ENCODE results near the gene PCDHGA1.

The PCDHGA1 gene

DNA sequence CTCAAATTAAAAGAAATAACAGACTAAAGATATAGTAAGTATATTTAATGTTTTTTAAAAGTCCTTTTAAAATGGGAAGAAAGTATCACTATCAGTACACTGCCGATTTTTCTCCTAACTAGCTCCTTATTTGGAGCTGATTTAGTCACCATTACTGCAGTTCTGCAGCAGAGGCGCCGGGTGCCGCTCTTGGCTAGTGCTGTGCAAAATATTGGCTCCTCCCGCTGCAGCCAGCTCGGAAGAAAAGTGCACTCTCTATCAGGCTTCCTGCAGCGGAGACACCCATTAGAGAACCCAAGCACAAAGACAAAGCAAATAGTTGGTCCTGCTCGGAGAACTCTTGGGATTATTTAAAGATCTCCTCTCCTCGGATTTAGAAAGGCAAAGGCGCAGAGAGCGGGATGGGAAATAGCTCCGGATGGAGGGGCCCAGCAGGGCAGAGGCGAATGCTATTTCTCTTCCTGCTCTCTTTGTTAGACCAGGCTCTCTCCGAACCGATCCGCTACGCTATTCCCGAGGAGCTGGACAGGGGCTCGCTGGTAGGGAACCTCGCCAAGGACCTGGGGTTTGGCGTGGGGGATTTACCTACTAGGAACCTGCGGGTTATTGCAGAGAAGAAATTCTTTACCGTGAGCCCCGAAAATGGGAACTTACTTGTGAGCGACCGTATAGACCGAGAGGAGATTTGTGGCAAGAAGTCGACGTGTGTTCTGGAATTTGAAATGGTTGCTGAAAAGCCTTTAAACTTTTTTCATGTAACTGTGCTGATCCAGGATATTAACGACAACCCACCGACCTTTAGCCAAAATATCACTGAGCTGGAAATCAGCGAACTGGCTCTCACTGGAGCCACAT is 39.9 kb downstream of the PCDHGA1 start, which contains the start of gene PCDHGB3:
TSS of gene PCDHGB3 (plus strand) at position 249 of the 855 bp plus-strand sequence. CDS start at position 402, 153 bp downstream.
- CTCF ChIA-PET, result interaction anchor here (0.6 to 3.3 kb wide), 28 partner anchors 10 to 222 kb away, joined by 3 to 22 read pairs (median 4); partner anchors contain the start of genes PCDHB10, PCDHGA1, PCDHGA11 and PCDHGA12
- POLR2A ChIA-PET, result no interaction called here
- Histone ChIP-seq H3K4me1 (ENCODE audit: control insufficient read depth, insufficient read depth, low read length) (no peaks in the 10 kb centered on the region), H3K4me3 (ENCODE audit: low read depth, low read length) (no peak within 1 kb of the TSS), H3K36me3 (ENCODE audit: control insufficient read depth in 2 of 2, insufficient read depth in 1 of 2, low read length in 2 of 2) (no peaks in the 10 kb centered on the region), H3K27ac (ENCODE audit: extremely low read depth, low read depth, low read length) (no peak within 1 kb of the TSS), H3K9me3 (ENCODE audit: control insufficient read depth, insufficient read depth, low read depth, low read length) (no peaks in the 10 kb centered on the region; the same call in 1 of the 2 replicates)
- no peak for TF ChIP-seq KLF8 (tag by site-specific recombination; IDR thresholded peaks at IDR 0.05)
- TF ChIP-seq ZNF580 (tag by site-specific recombination; IDR thresholded peaks at IDR 0.05), result no peak
- no peak for TF ChIP-seq ZNF138 (tag by site-specific recombination; IDR thresholded peaks at IDR 0.05; ENCODE audit: borderline replicate concordance)
- TF ChIP-seq ZNF791 (tag by site-specific recombination; IDR thresholded peaks at IDR 0.05), result no peak
- no peak for TF ChIP-seq ZNF2 (tag by site-specific recombination; IDR thresholded peaks at IDR 0.05)
- no peak for TF ChIP-seq ZBTB26 (tag by site-specific recombination; optimal IDR thresholded peaks at IDR 0.05)
- TF ChIP-seq, protein P1, sequence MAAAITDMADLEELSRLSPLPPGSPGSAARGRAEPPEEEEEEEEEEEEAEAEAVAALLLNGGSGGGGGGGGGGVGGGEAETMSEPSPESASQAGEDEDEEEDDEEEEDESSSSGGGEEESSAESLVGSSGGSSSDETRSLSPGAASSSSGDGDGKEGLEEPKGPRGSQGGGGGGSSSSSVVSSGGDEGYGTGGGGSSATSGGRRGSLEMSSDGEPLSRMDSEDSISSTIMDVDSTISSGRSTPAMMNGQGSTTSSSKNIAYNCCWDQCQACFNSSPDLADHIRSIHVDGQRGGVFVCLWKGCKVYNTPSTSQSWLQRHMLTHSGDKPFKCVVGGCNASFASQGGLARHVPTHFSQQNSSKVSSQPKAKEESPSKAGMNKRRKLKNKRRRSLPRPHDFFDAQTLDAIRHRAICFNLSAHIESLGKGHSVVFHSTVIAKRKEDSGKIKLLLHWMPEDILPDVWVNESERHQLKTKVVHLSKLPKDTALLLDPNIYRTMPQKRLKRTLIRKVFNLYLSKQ (tag by site-specific recombination; IDR thresholded peaks at IDR 0.05; ENCODE audit: borderline replicate concordance), result no peak
- no peak for TF ChIP-seq ZNF214 (tag by site-specific recombination; IDR thresholded peaks at IDR 0.05; ENCODE audit: borderline replicate concordance)
- no peak for TF ChIP-seq ZNF175 (tag by site-specific recombination; IDR thresholded peaks at IDR 0.05)
- no peak for TF ChIP-seq MYNN (tag by site-specific recombination; IDR thresholded peaks at IDR 0.05; ENCODE audit: borderline replicate concordance)
- TF ChIP-seq ZNF148 (tag by site-specific recombination; IDR thresholded peaks at IDR 0.05; ENCODE audit: borderline replicate concordance), result no peak
- TF ChIP-seq ZNF837 (tag by site-specific recombination; IDR thresholded peaks at IDR 0.05), result no peak
- no peak for TF ChIP-seq ZNF24 (tag by site-specific recombination; IDR thresholded peaks at IDR 0.05)
- TF ChIP-seq HOXA7 (CRISPR knock-in tag; IDR thresholded peaks at IDR 0.05; ENCODE audit: borderline replicate concordance), result no peak
- TF ChIP-seq ZNF341 (tag by site-specific recombination; IDR thresholded peaks at IDR 0.05; ENCODE audit: low read depth), result no peak
- TF ChIP-seq ZFP37 (tag by site-specific recombination; IDR thresholded peaks at IDR 0.05), result no peak

GRCh38 chr5:141371572-141372475 is 41.5 kb downstream of the PCDHGA1 start:
- ChIA-PET POLR2A (no interaction called here), CTCF (interaction anchor here (0.9 to 3.3 kb wide), 8 partner anchors 16 to 194 kb away, joined by 3 to 22 read pairs (median 6); partner anchors contain the start of genes PCDHGA2, PCDHGA4, PCDHGB1 and PCDHGB5)
- no peak for TF ChIP-seq ZNF48 (tag by site-specific recombination; IDR thresholded peaks at IDR 0.05)
- H3K9me3 ChIP-seq (ENCODE audit: control insufficient read depth, insufficient read depth, low read depth, low read length), result no peaks in the 10 kb centered on the region; the same call in 1 of the 2 replicates
- no peaks in the 10 kb centered on the region for H3K4me1 ChIP-seq (ENCODE audit: control insufficient read depth, insufficient read depth, low read length)
- no peak overlapping the region for H3K4me3 ChIP-seq (ENCODE audit: low read depth, low read length)
- H3K27ac ChIP-seq (ENCODE audit: extremely low read depth, low read depth, low read length), result no peak overlapping the region
- no peaks in the 10 kb centered on the region for H3K36me3 ChIP-seq (ENCODE audit: control insufficient read depth in 2 of 2, insufficient read depth in 1 of 2, low read length in 2 of 2)
